HG03442 (cell line): ENCODE data around the gene OR51F1.
"Not testable (repeated sequence)": the region's sequence is repeated elsewhere in the genome, so short reads cannot be mapped to it uniquely, and the experiment has no call there.

Source experiments
- ATAC-seq: cut with Tn5 transposase; IDR thresholded peaks from one replicate; pipeline ENCODE4 v1.9.1; 2021; ENCODE audit warnings: mild to moderate bottlenecking, moderate library complexity; ENCODE audit not compliant: unreplicated experiment

Gene OR51F1, protein sequence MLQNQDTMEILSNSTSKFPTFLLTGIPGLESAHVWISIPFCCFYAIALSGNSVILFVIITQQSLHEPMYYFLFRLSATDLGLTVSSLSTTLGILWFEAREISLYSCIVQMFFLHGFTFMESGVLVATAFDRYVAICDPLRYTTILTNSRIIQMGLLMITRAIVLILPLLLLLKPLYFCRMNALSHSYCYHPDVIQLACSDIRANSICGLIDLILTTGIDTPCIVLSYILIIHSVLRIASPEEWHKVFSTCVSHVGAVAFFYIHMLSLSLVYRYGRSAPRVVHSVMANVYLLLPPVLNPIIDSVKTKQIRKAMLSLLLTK

GRCh38 chr11:4769838-4770237 is at the start of gene OR51F1:
Gene OR51F1, minus strand, starts transcription at chr11:4769938. Its CDS starts 0 bp downstream, at chr11:4769938.
- ATAC-seq: no peak

GRCh38 chr11:4809246-4809645 is 39.5 kb upstream of the OR51F1 start:
- no peak for ATAC-seq

- ATAC-seq: no peak
Observed at GRCh38 chr11:4808476-4808875, 38.7 kb upstream of the OR51F1 start.

DNA sequence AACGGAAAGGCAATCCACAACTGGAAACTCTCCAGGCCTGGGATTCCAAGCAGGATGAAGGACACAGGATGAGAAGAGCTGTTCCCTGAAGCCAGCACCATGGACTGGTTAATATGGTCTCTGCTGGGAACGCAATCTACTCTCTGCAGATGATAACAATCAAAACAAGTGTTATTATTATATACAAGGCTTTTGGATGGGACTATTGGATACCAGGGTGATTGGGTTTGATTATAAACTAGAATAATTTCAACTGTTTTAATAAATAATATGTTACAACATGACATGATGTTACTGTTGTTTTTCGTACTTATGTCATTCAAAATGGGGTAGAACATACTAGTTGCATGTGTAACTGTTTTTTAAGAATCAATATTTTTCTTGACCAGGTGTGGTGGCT is 34.5 kb upstream of the OR51F1 start, which contains the start of gene OR52R1:
Gene OR52R1, minus strand, starts transcription at position 101 of the 400 bp plus-strand sequence. Its CDS starts 0 bp downstream, at position 101.
- ATAC-seq: no peak

GRCh38 chr11:4801316-4801715 is 31.6 kb upstream of the OR51F1 start:
- ATAC-seq: not testable (repeated sequence)

DNA sequence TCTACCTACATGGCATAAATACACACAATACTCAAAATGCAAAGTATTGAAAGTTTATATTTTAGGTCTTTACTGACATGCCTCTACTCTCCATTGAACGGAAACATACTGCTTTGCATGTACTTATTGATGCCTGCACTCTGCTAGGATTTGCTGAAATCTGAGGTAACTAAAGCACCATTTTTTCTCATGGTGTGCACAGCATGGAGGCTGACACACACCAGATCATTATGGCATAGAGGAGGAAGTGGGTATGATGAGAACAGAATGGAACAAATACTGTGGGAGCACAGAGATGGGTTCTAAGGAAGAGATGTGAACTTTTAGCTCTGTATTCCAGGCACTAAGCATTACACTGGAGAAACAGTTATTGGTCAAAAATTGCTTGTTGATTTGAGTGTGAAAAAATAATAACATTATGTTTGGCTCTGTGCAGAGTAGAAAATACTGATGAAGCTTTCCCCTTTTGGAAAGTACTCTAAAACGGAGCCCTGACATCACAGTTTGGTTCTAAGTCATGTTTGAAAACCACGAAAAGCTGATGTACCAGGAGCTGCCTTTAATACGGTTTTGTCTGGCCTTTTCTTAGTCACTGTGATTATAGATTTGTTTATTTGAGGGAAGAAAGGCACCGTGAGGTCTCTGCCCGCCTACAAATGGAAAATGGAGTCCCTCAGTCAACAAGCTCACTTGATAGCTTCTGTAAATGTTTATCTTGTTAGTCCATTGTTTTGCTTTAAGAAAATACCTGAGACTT is 28.9 kb upstream of the OR51F1 start:
- no peak for ATAC-seq

DNA sequence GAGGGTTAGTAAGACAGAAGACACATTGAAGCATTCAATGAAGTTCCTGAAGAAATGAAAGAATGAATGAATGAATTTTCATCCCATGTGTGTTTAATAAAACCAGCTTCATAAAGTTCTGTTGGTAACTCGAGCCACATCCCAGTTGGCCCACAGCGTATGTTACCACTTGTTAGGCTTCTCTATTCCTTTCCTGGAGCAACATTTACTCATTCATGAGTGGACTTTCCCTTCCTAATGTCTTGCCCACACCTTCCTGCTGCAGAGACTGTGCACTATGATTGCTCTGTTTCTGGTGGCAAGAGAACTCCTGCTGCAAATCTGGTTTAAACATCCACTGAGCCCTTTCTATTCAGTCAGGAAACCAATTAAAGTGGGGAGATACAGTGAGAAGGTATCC is 27.5 kb upstream of the OR51F1 start:
- ATAC-seq: no peak

DNA sequence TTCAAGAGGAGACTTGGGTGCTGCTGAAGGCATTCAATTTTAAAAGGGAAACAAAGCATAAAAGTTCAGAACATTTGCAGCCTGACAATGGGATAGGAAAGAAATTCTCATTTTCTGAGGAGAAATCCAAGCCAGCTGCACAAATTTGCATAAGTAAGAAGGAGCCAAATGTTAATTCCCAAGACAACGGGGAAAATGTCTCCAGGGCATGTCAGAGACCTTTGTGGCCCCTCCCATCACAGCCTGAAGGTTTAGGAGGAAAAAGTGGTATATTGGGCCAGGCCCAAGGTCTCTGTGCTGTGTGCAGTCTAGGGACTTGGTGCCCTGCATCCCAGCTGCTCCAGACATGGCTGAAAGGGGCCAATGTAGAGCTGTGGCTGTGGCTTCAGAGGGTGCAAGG is 12.7 kb upstream of the OR51F1 start:
- ATAC-seq: no peak

GRCh38 chr11:4768094-4768493 is 1.6 kb downstream of the OR51F1 start:
- ATAC-seq: no peak

DNA sequence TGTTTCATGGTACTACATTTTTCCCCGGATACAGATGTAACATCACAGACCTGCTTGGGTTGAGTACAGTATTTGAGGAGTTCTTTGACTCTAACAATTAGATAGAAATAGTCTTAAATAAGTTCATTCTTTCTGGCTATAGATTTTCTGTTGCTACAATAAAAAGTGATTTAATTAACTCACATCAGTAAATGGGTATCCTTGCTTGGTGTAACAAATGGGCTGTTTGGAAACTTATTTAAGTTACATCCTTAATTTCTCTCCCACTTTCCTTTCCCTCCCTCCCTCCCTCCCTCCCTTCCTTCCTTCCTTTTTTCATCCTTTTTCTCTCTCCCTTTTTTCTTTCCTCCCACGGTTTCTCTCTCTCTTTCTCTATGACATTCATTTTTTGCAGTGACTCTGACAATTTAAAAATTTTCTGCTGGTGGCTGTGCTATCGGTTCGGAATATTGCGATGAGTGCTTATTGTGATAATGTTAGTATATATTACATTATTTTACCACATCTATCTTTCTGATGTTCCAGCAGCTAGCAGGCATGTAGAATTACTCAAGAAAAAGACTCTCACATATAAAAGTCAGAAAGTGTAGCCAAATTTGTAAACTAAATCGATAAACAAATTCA is 3.2 kb downstream of the OR51F1 start:
- no peak for ATAC-seq

GRCh38 chr11:4763096-4763495 is 6.6 kb downstream of the OR51F1 start:
- ATAC-seq: peak; percentile 82

- no peak for ATAC-seq
Observed at GRCh38 chr11:4751201-4751600, 18.5 kb downstream of the OR51F1 start.

- ATAC-seq: no peak
Observed at GRCh38 chr11:4748438-4748837, 21.3 kb downstream of the OR51F1 start.

- no peak for ATAC-seq
Observed at GRCh38 chr11:4740735-4741134, 29.0 kb downstream of the OR51F1 start.

DNA sequence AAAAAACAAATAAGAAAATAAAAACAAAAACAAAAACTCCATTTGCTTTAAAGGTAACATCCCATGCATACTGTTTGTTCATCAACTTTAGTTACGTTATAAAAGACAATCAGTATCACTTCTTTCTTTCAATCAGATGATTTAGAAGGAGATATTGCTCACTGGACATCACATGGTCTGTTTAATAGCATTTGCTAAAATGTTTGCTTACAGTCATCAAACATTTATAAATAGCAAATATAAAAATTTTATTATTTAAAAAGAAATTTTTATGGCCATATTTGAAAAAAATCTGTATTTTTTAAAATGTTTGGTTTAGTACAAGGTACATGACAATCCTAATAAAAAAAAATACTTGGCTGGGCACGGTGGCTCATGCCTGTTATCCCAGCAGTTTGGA is 42.6 kb downstream of the OR51F1 start:
- ATAC-seq: no peak

DNA sequence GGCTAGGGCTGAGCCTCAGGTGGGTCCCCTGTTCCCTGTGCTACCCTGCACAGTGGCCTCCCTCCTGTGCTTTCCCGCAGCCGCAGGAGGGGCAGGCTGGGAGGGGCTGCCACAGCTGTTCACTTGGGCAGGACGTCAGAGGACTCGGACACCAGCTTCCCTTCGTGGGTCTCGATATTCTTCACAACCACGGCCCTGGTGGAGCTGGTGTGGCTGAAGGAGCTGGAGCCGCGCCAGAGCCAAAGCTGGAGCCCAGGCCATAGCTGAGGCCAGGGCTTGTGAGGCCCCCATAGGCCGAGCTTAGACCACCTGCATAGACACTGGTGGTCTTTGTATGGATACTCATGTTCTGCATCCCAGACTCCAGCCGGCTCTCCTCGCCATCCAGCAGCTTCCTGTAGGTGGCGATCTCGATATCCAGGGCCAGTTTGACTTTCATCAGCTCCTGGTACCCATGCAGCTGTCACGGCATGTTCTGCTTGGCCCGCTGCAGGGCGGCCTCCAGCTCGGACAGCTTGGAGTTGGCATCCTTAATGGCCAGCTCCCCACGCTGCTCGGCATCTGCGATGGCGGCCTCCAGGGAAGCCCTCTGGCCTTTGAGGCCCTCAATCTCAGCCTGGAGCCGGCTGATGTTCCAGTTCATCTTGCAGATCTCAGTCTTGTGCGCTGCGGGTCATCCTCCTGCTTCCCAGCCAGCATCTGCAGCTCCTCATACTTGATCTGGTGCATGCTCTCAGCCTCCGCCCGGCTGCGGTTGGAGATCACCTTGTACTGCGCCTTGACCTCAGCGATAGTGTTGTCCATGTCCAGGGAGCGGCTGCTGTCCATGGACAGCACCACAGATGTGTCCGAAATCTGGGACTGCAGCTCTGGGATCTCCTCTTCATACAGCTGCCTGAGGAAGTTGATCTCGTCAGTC is 46.9 kb downstream of the OR51F1 start:
- ATAC-seq: not testable (repeated sequence)
